Occipital lobe (tissue), 2 donors: ENCODE measurements around the gene TMEM17. TPM values are rescaled to one million over a fixed set of nuclear protein-coding genes. Genes with fewer than 3 reads are reported as not detected.
A peak's percentile ranks its signal among the peaks of the same experiment; 100 is the strongest.
"Not testable (repeated sequence)": the region's sequence is repeated elsewhere in the genome, so short reads cannot be mapped to it uniquely, and the experiment has no call there.

Experiments
- DNase-seq: peaks from one replicate; lab custom pipeline; 2025; lab: John Stamatoyannopoulos, UW
- total RNA-seq: library from RNA; depleted of rRNA; stranded (reverse); fragments of >200 nt; gene quantifications from one replicate; pipeline ENCODE4 v1.2.3, GENCODE V29; 2014

The TMEM17 gene
- 6.4 TPM for total RNA-seq

- DNase-seq: peak; percentile 88
These were observed at the start of gene TMEM17 for GRCh38 chr2:62505750-62506420. Gene TMEM17 (minus strand): TSS chr2:62506195. CDS start chr2:62506129, 66 bp downstream.

- no peak for DNase-seq
These were observed 48.4 kb upstream of the TMEM17 start for GRCh38 chr2:62554440-62554839.

GRCh38 chr2:62550461-62550860, 44.5 kb upstream of the TMEM17 start:
- no peak for DNase-seq

GRCh38 chr2:62547854-62548253, 41.9 kb upstream of the TMEM17 start:
- DNase-seq: no peak

GRCh38 chr2:62545261-62545660, 39.3 kb upstream of the TMEM17 start:
- no peak for DNase-seq

- DNase-seq: no peak
These were observed 34.6 kb upstream of the TMEM17 start for GRCh38 chr2:62540408-62541168.

- DNase-seq: no peak
These were observed 33.8 kb upstream of the TMEM17 start for GRCh38 chr2:62539606-62540407.

GRCh38 chr2:62538756-62539155, 32.8 kb upstream of the TMEM17 start:
- DNase-seq: no peak

GRCh38 chr2:62537814-62538213, 31.8 kb upstream of the TMEM17 start:
- DNase-seq: no peak

GRCh38 chr2:62536873-62537547, 31.0 kb upstream of the TMEM17 start:
- no peak for DNase-seq

GRCh38 chr2:62535521-62535920, 29.5 kb upstream of the TMEM17 start:
- DNase-seq: not testable (repeated sequence)

- no peak for DNase-seq
These were observed 25.6 kb upstream of the TMEM17 start for GRCh38 chr2:62531594-62531993.

GRCh38 chr2:62529758-62530157, 23.8 kb upstream of the TMEM17 start:
- DNase-seq: no peak

GRCh38 chr2:62527478-62528210, 21.6 kb upstream of the TMEM17 start:
- DNase-seq: no peak

GRCh38 chr2:62526531-62527381, 20.8 kb upstream of the TMEM17 start:
- DNase-seq: no peak

GRCh38 chr2:62525549-62526269, 19.7 kb upstream of the TMEM17 start:
- no peak for DNase-seq

GRCh38 chr2:62524293-62524941, 18.4 kb upstream of the TMEM17 start:
- DNase-seq: no peak

GRCh38 chr2:62521061-62521460, 15.1 kb upstream of the TMEM17 start:
- not testable (repeated sequence) for DNase-seq

- no peak for DNase-seq
These were observed 6.4 kb upstream of the TMEM17 start for GRCh38 chr2:62512384-62512783.
